HL-60/S4 treated with retinoic acid at 250 ng/mL for 4 days and 3 days (cell line): Measurements from ENCODE around the gene DAPK1.

ENCODE experiments used
- in situ Hi-C: fragments of 300-500 bp; cut with MboI; formaldehyde crosslinking; loops from 2 replicates; pipeline ENCODE4 v1.7.0; 2022; ENCODE audit warnings: low sequenced_read_pairs

The DAPK1 gene

GRCh38 chr9:87587864-87588263, 90.2 kb downstream of the DAPK1 start:
- in situ Hi-C loops = no loop called here

GRCh38 chr9:87588339-87588738, 90.7 kb downstream of the DAPK1 start:
- in situ Hi-C loops = no loop called here

- in situ Hi-C loops = no loop called here
These were observed 93.3 kb downstream of the DAPK1 start for GRCh38 chr9:87590996-87591395.

GRCh38 chr9:87592554-87593358, 95.1 kb downstream of the DAPK1 start:
- in situ Hi-C loops = no loop called here

- in situ Hi-C loops = no loop called here
These were observed 95.8 kb downstream of the DAPK1 start for GRCh38 chr9:87593359-87593980.

- in situ Hi-C loops = no loop called here
These were observed 96.5 kb downstream of the DAPK1 start for GRCh38 chr9:87594194-87594593.

- in situ Hi-C loops = no loop called here
These were observed 97.0 kb downstream of the DAPK1 start for GRCh38 chr9:87594662-87595061.

- in situ Hi-C loops = no loop called here
These were observed 97.9 kb downstream of the DAPK1 start for GRCh38 chr9:87595610-87596009.

- in situ Hi-C loops = no loop called here
These were observed 99.2 kb downstream of the DAPK1 start for GRCh38 chr9:87596862-87597261.

GRCh38 chr9:87597710-87598443, 100.2 kb downstream of the DAPK1 start:
- in situ Hi-C loops = no loop called here

- in situ Hi-C loops = no loop called here
These were observed 102.4 kb downstream of the DAPK1 start for GRCh38 chr9:87599901-87600610.

- in situ Hi-C loops = no loop called here
These were observed 103.5 kb downstream of the DAPK1 start for GRCh38 chr9:87601176-87601575.

GRCh38 chr9:87601595-87601994, 103.9 kb downstream of the DAPK1 start:
- in situ Hi-C loops = no loop called here

GRCh38 chr9:87602933-87603643, 105.4 kb downstream of the DAPK1 start:
- in situ Hi-C loops = no loop called here

GRCh38 chr9:87603854-87604490, 106.3 kb downstream of the DAPK1 start:
- in situ Hi-C loops = no loop called here

GRCh38 chr9:87604886-87605588, 107.4 kb downstream of the DAPK1 start:
- in situ Hi-C loops = no loop called here

GRCh38 chr9:87605676-87606075, 108.0 kb downstream of the DAPK1 start:
- in situ Hi-C loops = no loop called here

GRCh38 chr9:87606841-87607521, 109.3 kb downstream of the DAPK1 start:
- in situ Hi-C loops = no loop called here

GRCh38 chr9:87607859-87608258, 110.2 kb downstream of the DAPK1 start:
- in situ Hi-C loops = no loop called here
